Measurements from ENCODE around the gene MAPKAPK5. TPM values are rescaled to one million over a fixed set of nuclear protein-coding genes. Genes with fewer than 3 reads are reported as not detected.

Gene MAPKAPK5
- total and polyA plus RNA-seq, 2 of the 13 experiments (the other 11 are each of a cell fraction or from before 2014, with no cell fraction given) = 43.2 to 58.2 TPM

- TF ChIP-seq ATF2 (CRISPR knock-in tag; IDR thresholded peaks at IDR 0.05) (peak; percentile 98), ZNF549 (CRISPR knock-in tag; IDR thresholded peaks at IDR 0.05) (no peak), RFX5 (IDR thresholded peaks at IDR 0.05; ENCODE audit: low read depth, low read length) (peak; percentile 81), REST (IDR thresholded peaks at IDR 0.05; ENCODE audit: borderline replicate concordance in 1 of 2, low read depth in 1 of 2, low read length in 2 of 2) (0 out of 4 replicates have a peak, but pooled peaks of 1 of the 2 experiments have one; percentile 12), MTERF4 (CRISPR knock-in tag; IDR thresholded peaks at IDR 0.05) (peak; percentile 23; the same call in 1 of the 2 replicates), ZBTB1 (CRISPR knock-in tag; IDR thresholded peaks at IDR 0.05; ENCODE audit: borderline replicate concordance) (no peak), ARNT2 (CRISPR knock-in tag; IDR thresholded peaks at IDR 0.05; ENCODE audit: low read depth) (peak; percentile 75), ZFY (CRISPR knock-in tag; IDR thresholded peaks at IDR 0.05) (peak; percentile 93), BCL6 (CRISPR knock-in tag; IDR thresholded peaks at IDR 0.05) (peak; percentile 25; the same call in 1 of the 2 replicates), ZNF510 (CRISPR knock-in tag; IDR thresholded peaks at IDR 0.05; ENCODE audit: low read depth) (0 out of 2 replicates have a peak, but pooled peaks have one; percentile 74), IRF1 (CRISPR knock-in tag; IDR thresholded peaks at IDR 0.05; ENCODE audit: low read depth) (0 out of 2 replicates have a peak, but pooled peaks have one; percentile 50), NR2F6 (IDR thresholded peaks at IDR 0.05) (no peak), NR2F6 (CRISPR knock-in tag; IDR thresholded peaks at IDR 0.05) (peak; percentile 39; the same call in 1 of the 2 replicates), MTA3 (CRISPR knock-in tag; IDR thresholded peaks at IDR 0.05) (no peak), ZNF614 (CRISPR knock-in tag; IDR thresholded peaks at IDR 0.05; ENCODE audit: borderline replicate concordance) (peak; percentile 80; the same call in 1 of the 2 replicates), GTF2F1 (IDR thresholded peaks at IDR 0.05; ENCODE audit: low read length) (no peak), ZNF782 (CRISPR knock-in tag; IDR thresholded peaks at IDR 0.05; ENCODE audit: borderline replicate concordance) (peak; percentile 91), ZBTB49 (CRISPR knock-in tag; IDR thresholded peaks at IDR 0.05; ENCODE audit: borderline replicate concordance) (peak; percentile 37; the same call in 1 of the 2 replicates), ZNF441 (CRISPR knock-in tag; IDR thresholded peaks at IDR 0.05; ENCODE audit: borderline replicate concordance) (no peak)
Observed at GRCh38 chr12:111841750-111842555, at the start of gene MAPKAPK5 (continued).

All from HepG2 (cell line).